LNCAP (cell line): ENCODE data around the gene FGGY.

Experiments
- TF ChIP-seq, protein P1 (sequence below): fragments of 450-650 bp; IDR thresholded peaks from 2 replicates; pipeline ENCODE4 v1.5.1; 2017; ENCODE audit warnings: mild to moderate bottlenecking

The FGGY gene

DNA sequence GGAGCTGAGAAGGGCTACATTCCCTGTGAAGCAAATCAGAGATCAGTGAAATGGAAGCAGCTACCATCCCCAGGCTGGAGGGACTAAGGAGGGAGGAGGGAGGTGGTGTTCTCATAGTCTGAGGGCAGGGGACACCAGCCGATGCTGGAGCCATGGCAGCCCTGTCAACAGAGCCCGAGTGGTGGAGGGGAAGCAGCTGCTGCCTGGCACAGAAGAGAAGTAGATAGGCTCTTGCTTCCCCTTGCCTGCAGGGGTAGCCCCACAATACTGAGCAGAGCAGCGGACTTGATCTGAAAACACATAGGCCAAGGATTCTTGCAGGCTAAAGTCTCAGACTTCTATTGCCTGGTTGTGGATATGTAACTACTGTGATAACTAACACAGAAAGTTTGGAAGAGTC, 255.1 kb downstream of the FGGY start:
- TF ChIP-seq, protein P1, sequence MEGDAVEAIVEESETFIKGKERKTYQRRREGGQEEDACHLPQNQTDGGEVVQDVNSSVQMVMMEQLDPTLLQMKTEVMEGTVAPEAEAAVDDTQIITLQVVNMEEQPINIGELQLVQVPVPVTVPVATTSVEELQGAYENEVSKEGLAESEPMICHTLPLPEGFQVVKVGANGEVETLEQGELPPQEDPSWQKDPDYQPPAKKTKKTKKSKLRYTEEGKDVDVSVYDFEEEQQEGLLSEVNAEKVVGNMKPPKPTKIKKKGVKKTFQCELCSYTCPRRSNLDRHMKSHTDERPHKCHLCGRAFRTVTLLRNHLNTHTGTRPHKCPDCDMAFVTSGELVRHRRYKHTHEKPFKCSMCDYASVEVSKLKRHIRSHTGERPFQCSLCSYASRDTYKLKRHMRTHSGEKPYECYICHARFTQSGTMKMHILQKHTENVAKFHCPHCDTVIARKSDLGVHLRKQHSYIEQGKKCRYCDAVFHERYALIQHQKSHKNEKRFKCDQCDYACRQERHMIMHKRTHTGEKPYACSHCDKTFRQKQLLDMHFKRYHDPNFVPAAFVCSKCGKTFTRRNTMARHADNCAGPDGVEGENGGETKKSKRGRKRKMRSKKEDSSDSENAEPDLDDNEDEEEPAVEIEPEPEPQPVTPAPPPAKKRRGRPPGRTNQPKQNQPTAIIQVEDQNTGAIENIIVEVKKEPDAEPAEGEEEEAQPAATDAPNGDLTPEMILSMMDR: no peak

DNA sequence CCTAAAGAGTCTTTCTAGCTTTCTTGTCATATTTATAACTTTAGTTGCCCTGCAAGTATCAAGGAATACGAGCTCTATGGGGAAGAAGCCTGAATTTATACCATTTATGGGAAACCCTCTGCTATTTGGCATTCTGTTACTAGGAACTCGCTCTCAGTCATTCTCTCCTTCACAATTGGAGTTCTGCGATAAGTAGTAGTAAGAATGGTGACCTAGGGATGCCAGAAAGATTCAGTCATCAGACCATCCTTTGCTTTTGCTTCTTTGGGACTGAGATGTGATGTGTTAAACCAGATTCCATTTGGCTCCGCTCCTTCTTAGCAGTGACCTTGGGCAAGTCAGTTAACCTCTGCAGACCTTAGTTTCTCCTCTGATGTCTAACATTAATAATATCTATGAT, 256.5 kb downstream of the FGGY start:
- TF ChIP-seq, protein P1: no peak

DNA sequence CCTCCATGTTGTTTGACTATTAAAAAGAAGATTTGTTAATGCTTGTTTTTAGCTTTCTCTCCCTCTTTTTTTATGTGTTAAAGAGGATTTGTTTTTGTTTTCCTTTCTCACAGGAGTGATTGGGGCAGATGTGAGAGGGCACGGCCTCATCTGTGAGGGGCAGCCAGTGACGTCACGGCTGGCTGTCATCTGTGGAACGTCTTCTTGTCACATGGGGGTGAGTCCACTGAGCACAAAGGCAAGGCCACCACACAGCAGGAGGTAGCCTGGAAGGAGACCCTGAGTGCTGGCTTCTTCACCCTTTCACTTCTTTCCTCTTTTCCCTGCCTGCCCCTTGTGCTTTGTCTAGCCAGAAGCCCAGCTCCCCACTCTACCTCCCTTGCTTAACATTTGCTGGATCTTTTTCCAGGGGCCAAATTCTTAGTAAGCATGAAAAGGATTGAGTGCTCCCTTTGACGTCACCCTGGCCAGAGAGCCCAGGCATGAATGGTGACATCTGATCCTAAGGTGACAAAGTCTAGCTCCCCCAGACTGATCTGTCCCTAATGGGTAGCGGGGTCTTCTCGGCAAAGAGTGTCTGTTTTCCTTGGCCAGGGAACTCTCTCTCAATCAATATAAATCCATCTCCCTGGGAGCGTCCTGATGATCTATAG, 257.2 kb downstream of the FGGY start:
- TF ChIP-seq, protein P1: no peak

DNA sequence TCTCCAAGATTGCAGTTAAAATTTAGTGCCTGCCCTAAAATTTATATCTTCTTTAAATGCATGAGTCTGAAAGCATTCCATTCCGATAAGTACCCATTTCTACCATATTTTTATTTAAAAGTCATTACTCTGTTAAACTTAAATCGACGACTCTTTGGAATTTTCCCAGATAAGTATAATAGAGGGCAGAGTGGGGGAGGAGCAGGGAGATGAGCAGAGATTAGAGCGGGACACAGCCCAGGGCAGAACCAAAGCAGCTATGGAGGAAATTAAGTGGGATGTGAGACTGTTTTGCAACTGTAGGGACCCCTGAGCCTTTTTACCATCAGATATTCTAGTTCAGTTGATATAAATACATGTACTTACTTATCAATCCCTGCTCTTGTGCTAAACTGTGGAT, 257.9 kb downstream of the FGGY start:
- TF ChIP-seq, protein P1: no peak

DNA sequence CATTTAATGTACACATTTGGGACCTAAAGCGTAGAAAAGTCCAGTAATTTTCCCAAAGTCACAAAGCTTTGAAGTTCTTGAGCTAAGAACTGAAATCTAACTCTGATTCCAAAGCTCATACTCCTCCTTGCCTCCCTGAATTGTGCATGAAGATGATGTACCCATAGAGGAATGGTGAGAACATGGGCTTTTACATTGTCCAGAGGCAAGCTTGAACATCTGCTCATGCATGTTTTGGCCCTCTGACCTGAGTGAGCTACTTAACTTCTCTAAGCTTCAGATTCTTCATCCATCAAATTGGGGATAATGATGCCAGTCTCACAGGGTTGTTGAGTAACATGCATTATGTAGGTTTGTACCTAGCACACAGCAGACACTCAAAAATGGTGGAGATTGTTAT, 259.5 kb downstream of the FGGY start:
- TF ChIP-seq, protein P1: no peak

DNA sequence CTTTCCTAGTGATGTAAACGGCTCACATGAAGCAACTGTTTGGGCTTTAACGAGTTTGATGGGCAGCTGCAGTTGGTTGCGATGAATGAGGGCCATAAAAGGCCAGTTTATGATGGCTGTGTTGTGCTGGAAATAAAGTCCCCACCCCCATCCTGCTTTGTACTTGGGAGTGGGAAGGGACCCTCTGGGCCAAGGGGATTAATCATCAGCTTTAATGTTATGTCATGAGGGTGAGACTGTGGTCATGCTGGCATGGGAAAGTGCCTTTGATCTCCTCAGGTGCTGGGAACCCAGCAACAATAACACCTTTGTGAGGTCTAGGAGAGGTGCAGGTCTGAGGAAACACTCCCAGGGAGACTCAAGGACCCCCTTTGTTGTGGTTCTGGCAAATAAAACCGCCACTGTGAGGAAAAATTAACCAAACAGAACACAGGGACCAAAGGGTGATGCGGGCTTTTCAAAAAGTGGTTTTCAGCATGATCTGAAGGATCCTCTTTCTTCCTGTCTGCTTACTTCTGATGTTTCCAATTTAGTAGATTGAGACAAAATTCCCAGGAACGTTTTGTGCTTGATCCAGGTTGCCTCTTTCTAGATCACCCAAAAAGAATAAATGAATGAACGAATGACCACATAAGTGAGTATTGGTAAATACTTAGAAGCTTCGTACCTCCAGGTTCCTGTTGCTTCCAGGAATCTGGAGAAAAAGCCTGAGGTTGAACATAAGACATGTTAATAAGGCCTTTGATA, 260.1 kb downstream of the FGGY start:
- TF ChIP-seq, protein P1: no peak

DNA sequence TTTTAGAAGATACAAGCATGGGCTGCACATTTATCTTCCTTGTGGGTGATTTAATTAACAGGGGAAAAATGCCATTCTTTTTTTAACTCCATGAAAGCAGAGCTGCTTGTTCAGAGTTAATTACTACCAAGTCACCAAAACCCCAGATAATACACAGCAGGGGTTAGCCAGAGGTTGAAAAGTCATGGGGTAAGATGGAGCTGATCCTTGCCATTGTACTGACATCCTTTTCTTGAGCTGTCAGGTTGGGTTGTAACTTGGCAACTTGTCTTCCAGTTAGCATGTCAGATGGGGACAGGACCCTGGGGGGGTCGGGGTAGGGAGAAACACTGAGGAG, 260.6 kb downstream of the FGGY start:
- TF ChIP-seq, protein P1: no peak
